Testis (tissue), 3 donors: ENCODE data around the gene TAF6. TPM values are rescaled to one million over a fixed set of nuclear protein-coding genes. Genes with fewer than 3 reads are reported as not detected.
A peak's percentile ranks its signal among the peaks of the same experiment; 100 is the strongest.
"Not testable (repeated sequence)": the region's sequence is repeated elsewhere in the genome, so short reads cannot be mapped to it uniquely, and the experiment has no call there.

Source experiments
- DNase-seq: peaks from one replicate; pipeline ENCODE4 v3.0.0-alpha.2; 2019
- H3K27ac ChIP-seq, 2 donors: fragments of 200-600 bp; sonication (generic); one replicate each; pipeline ENCODE4 v1.5.1; 2019
- H3K27me3 ChIP-seq: fragments of 200-600 bp; sonication (generic); one replicate; pipeline ENCODE4 v1.5.1; 2019
- H3K36me3 ChIP-seq: fragments of 200-600 bp; sonication (generic); one replicate; pipeline ENCODE4 v1.5.1; 2017; ENCODE audit warnings: low read depth; ENCODE audit errors: missing control alignments
- H3K4me1 ChIP-seq: fragments of 200-600 bp; sonication (generic); one replicate; pipeline ENCODE4 v1.5.1; 2019
- H3K4me3 ChIP-seq, 2 donors: fragments of 200-600 bp; sonication (generic); one replicate each; pipeline ENCODE4 v1.5.1; 2017 to 2019
- H3K9me3 ChIP-seq: fragments of 200-600 bp; sonication (generic); one replicate; pipeline ENCODE4 v1.5.1; 2017
- CTCF ChIP-seq, 3 experiments: fragments of 450-650 bp in 2 of 3; fragments of 200-600 bp in 1 of 3; sonication (generic) in 1 of 3; IDR thresholded peaks; one replicate each; pipeline ENCODE4 v1.5.1; 2016 to 2019; ENCODE audit warnings: antibody characterized with exemption in 3 of 3, mild to moderate bottlenecking in 2 of 3, moderate library complexity in 1 of 3
- POLR2A ChIP-seq: fragments of 450-650 bp; IDR thresholded peaks from one replicate; pipeline ENCODE4 v1.6.1; 2017; ENCODE audit warnings: antibody characterized with exemption, mild to moderate bottlenecking, moderate library complexity
- WGBS, 2 donors: methylation state at CpG; one replicate each; pipeline ENCODE4 v1.1.5; 2018; 5-methylcytosine and 5-hydroxymethylcytosine counted together
- intact Hi-C: fragments of 100-400 bp; cut with DNase I; formaldehyde crosslinking; loops from one replicate; pipeline ENCODE4 v1.15.1; 2023; ENCODE audit warnings: low total_unique reads
- polyA plus RNA-seq: library from polyadenylated mRNA; stranded (reverse); fragments of 350-450 nt; fragmentation: Illumina TruSeq; extraction: RNeasy Lipid Tissue Mini Kit (QIAGEN cat#74804); gene quantifications from one replicate; pipeline ENCODE4 v1.2.3, GENCODE V29; 2014; ENCODE audit warnings: low read depth, low replicate concordance; ENCODE audit not compliant: insufficient read depth
- total RNA-seq, 2 donors: library from RNA; depleted of rRNA; stranded (reverse); fragments of >200 nt; gene quantifications; one replicate each; pipeline ENCODE4 v1.2.3, GENCODE V29; 2016

TAF6 gene
- total and polyA plus RNA-seq, 3 donors from 2014 or later = 95.4 to 108 (median 99.1) TPM

GRCh38 chr7:100132697-100133151 lies 13.6 kb upstream of the TAF6 start:
- TF ChIP-seq CTCF (IDR thresholded peaks at IDR 0.05) (peak; percentile 68 to 72 (median 69)), POLR2A (no peak)

GRCh38 chr7:100132126-100132525 lies 13.0 kb upstream of the TAF6 start:
- WGBS, 2 donors = 79 to 80% methylated on average over 7 of the region's 7 CpGs
- H3K9me3 ChIP-seq = no peaks in the 10 kb centered on the region
- no peaks in the 10 kb centered on the region for H3K36me3 ChIP-seq
- TF ChIP-seq CTCF (IDR thresholded peaks at IDR 0.05) (no peak), POLR2A (no peak)
- no peak for DNase-seq
- H3K27me3 ChIP-seq = no peaks in the 10 kb centered on the region
- H3K4me1 ChIP-seq = peaks cover 14% of the 10 kb centered on the region
- no peak overlapping the region for H3K27ac ChIP-seq
- intact Hi-C loops = no loop called here
- no peak overlapping the region for H3K4me3 ChIP-seq

More at GRCh38 chr7:100132697-100133151, 13.6 kb upstream of the TAF6 start:
- intact Hi-C loops = no loop called here
- no peaks in the 10 kb centered on the region for H3K9me3 ChIP-seq
- H3K4me1 ChIP-seq = peaks cover 14% of the 10 kb centered on the region
- H3K27ac ChIP-seq = peak overlapping the region in 1 of 2 donors; percentile 9
- H3K36me3 ChIP-seq = no peaks in the 10 kb centered on the region
- H3K27me3 ChIP-seq = no peaks in the 10 kb centered on the region
- WGBS, 2 donors = 35 to 40% methylated on average over 3 of the region's 3 CpGs
- DNase-seq = peak; percentile 78
- no peak overlapping the region for H3K4me3 ChIP-seq

GRCh38 chr7:100130608-100131453 lies 11.7 kb upstream of the TAF6 start:
- H3K4me3 ChIP-seq = no peak overlapping the region
- no peaks in the 10 kb centered on the region for H3K9me3 ChIP-seq
- peaks cover 14% of the 10 kb centered on the region for H3K4me1 ChIP-seq
- DNase-seq = peak; percentile 90
- no peaks in the 10 kb centered on the region for H3K36me3 ChIP-seq
- TF ChIP-seq CTCF (IDR thresholded peaks at IDR 0.05) (peak; percentile 48 to 84 (median 83)), POLR2A (no peak)
- 9 to 13% methylated on average over 24 of the region's 24 CpGs for WGBS, 2 donors
- intact Hi-C loops = no loop called here
- no peaks in the 10 kb centered on the region for H3K27me3 ChIP-seq
- H3K27ac ChIP-seq = no peak overlapping the region

GRCh38 chr7:100130220-100130607 lies 11.1 kb upstream of the TAF6 start:
- H3K36me3 ChIP-seq, DNase-seq, intact Hi-C loops, H3K4me3 ChIP-seq, H3K9me3 ChIP-seq, H3K27ac ChIP-seq, H3K27me3 ChIP-seq: not testable (repeated sequence)
- WGBS, 2 donors = 93% methylated on average over 1 of the region's 1 CpG
- peaks cover 14% of the 10 kb centered on the region for H3K4me1 ChIP-seq

- peaks cover 18% of the 10 kb centered on the region for H3K4me1 ChIP-seq
- intact Hi-C loops = loop anchor here (5.0 kb wide), 1 partner anchor 41 kb away; the partner anchor contains the start of gene COPS6
- no peaks in the 10 kb centered on the region for H3K9me3 ChIP-seq
- DNase-seq = no peak
- no peaks in the 10 kb centered on the region for H3K36me3 ChIP-seq
- no peaks in the 10 kb centered on the region for H3K27me3 ChIP-seq
- 42 to 78% methylated on average over 1 of the region's 1 CpG for WGBS, 2 donors
- no peak overlapping the region for H3K27ac ChIP-seq
- H3K4me3 ChIP-seq = no peak overlapping the region
- TF ChIP-seq POLR2A = no peak
- no peak for TF ChIP-seq CTCF (IDR thresholded peaks at IDR 0.05)
Observed at GRCh38 chr7:100128637-100128963, 9.4 kb upstream of the TAF6 start.
